ENCODE measurements around the gene CDH23. TPM values are rescaled to one million over a fixed set of nuclear protein-coding genes. Genes with fewer than 3 reads are reported as not detected.

Gene CDH23
- total RNA-seq, 1 donor from 2014 or later = 4.5 TPM

DNA sequence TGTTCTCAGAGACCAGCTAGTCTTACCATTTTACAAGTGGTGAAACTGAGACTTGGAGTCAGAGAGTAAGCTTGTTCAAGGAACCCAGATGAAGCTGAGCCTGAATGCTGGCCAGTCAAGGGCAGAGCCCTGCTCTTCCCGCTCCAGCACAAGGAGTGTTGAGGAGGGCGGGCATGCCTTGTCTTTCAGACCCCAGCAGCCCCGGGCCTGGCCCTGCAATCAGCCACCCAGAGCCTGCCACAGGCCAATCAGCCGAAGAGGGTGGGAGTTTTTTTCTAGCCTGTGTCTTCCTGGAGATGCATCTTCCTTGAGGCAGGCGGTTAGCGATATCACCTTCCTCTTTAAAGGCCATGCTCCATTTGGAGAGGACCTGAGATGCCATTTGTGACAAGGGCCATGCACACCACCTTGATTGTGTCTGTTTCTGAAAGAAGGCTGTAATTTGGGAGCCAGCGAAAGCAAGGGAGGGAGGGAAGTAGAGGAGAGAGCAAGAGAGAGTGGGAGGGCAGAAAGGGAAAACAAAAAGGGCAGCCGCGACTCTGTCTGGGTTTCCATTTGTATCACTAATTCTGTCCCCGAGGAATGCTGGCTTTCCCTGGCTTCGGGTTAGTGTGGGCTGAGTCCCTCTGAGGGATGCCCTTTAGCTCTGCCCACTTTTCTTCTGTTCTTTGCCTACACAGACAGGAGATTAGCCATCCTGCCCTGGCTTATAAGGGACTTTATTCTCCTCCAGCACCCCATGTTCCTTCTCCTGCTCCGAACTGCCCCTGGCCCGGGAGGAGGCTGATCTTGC is 8.0 kb downstream of the CDH23 start:
- DNase-seq = no peak
- Histone ChIP-seq H3K4me1 (no peaks in the 10 kb centered on the region), H3K9me3 (replicated peaks) (no peaks in the 10 kb centered on the region), H3K4me3 (no peak overlapping the region), H3K27me3 (ENCODE audit: low read depth) (peaks cover 20% of the 10 kb centered on the region), H3K36me3 (no peaks in the 10 kb centered on the region), H3K27ac (replicated peaks) (no peak overlapping the region)
- intact Hi-C loops (cut with micrococcal nuclease) = no loop called here
- TF ChIP-seq, protein P1, sequence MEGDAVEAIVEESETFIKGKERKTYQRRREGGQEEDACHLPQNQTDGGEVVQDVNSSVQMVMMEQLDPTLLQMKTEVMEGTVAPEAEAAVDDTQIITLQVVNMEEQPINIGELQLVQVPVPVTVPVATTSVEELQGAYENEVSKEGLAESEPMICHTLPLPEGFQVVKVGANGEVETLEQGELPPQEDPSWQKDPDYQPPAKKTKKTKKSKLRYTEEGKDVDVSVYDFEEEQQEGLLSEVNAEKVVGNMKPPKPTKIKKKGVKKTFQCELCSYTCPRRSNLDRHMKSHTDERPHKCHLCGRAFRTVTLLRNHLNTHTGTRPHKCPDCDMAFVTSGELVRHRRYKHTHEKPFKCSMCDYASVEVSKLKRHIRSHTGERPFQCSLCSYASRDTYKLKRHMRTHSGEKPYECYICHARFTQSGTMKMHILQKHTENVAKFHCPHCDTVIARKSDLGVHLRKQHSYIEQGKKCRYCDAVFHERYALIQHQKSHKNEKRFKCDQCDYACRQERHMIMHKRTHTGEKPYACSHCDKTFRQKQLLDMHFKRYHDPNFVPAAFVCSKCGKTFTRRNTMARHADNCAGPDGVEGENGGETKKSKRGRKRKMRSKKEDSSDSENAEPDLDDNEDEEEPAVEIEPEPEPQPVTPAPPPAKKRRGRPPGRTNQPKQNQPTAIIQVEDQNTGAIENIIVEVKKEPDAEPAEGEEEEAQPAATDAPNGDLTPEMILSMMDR (IDR thresholded peaks at IDR 0.05; ENCODE audit: borderline replicate concordance) = no peak

DNA sequence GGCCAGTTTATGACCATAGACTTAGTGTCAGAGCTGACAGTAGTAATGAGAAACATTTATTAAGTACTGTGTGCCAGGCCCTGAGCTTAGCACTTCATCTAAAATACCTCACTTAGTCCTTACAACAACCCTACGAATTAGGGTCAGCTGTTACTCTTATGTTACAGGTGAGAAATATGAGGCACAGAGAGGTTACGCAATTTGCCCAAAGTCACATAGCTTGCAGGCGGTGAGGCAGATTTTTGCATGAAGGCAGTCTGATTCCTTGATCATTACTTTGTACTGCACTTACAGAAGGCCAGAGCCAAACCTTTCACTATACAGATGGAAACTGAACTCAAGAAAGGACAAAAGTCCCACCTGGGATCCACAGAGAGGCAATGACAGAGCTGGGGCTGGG is 10.2 kb downstream of the CDH23 start:
- no peak for DNase-seq
- no peaks in the 10 kb centered on the region for H3K4me1 ChIP-seq
- peaks cover 17% of the 10 kb centered on the region for H3K9me3 ChIP-seq (replicated peaks)
- intact Hi-C loops (cut with micrococcal nuclease) = no loop called here
- no peak overlapping the region for H3K27ac ChIP-seq (replicated peaks)
- H3K36me3 ChIP-seq = peaks cover 8% of the 10 kb centered on the region
- H3K4me3 ChIP-seq = no peak overlapping the region
- no peaks in the 10 kb centered on the region for H3K27me3 ChIP-seq (ENCODE audit: low read depth)
- TF ChIP-seq, protein P1 (IDR thresholded peaks at IDR 0.05; ENCODE audit: borderline replicate concordance) = no peak

DNA sequence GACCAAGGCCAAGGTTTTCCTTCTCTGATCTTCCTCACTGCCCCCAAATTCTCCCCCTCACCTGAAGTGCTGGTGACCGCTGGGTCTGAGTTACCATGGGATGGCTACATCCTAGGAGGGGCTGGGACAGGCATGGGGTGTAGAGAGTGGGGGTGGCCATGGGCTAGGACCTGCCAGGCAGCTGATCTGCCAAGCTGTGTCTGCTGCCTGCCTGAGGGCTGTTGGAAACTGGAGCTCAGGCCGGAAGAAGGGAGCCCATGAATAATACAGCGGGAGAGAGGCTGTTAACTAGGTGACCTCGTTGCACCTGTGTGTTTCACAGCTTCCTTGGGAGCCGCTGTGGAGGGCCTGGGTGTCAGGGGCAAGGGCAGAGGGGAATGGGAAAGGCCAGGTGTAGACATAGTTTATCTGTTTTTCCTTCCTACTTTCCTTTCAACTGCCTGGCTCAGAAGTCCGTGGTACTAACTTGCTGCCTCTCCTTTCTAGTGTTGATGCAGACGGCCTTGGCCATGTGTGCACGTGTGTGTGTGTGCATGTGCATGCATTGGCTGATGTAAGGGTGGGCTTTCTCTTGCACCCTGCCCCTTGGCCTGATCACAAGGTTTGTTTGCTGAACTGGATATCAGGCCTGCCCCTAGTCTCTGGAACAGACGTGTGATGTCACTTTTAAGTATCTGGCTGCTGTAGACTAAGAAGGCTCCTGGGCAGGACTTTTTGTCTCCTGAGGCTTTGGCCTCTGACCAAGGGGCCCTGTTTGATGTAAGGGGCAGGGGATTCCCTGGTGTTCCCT is 11.9 kb downstream of the CDH23 start:
- intact Hi-C loops (cut with micrococcal nuclease) = no loop called here
- H3K27ac ChIP-seq (replicated peaks) = no peak overlapping the region
- no peak for DNase-seq
- TF ChIP-seq, protein P1 (IDR thresholded peaks at IDR 0.05; ENCODE audit: borderline replicate concordance) = no peak
- H3K27me3 ChIP-seq (ENCODE audit: low read depth) = no peaks in the 10 kb centered on the region
- peaks cover 8% of the 10 kb centered on the region for H3K36me3 ChIP-seq
- H3K4me3 ChIP-seq = no peak overlapping the region
- peaks cover 33% of the 10 kb centered on the region for H3K9me3 ChIP-seq (replicated peaks)
- H3K4me1 ChIP-seq = no peaks in the 10 kb centered on the region

DNA sequence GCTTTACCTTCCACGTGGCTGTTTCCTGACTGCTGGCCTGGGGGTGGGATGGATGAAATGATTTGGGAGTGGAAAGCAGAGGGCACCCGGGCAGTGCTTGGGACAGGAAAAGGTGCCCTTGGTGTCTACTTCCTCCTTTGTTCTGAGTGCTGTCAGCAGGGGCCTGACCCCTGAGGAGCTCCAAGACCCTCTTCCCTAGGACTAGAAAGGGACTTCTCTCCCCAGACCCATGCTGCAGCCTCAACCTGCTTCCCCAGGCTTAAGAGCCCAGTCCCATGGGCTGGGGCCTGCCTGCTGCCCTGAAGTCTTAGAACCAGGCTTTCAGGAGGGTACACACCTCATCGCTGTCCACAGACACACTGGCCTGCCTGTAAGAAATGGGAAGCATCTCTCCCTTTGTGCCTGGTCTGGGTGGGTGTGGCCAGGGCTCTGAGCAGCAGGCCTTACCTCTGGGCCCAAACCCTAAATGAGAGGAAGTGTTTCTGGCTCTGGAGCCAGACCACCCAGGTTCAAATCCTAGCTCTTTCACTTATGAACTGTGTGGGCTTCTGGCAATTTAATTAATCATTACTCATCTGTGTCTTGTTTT is 12.9 kb downstream of the CDH23 start:
- DNase-seq = no peak
- no peaks in the 10 kb centered on the region for H3K4me1 ChIP-seq
- no peak overlapping the region for H3K4me3 ChIP-seq
- H3K27me3 ChIP-seq (ENCODE audit: low read depth) = no peaks in the 10 kb centered on the region
- intact Hi-C loops (cut with micrococcal nuclease) = no loop called here
- no peak overlapping the region for H3K27ac ChIP-seq (replicated peaks)
- H3K9me3 ChIP-seq (replicated peaks) = peaks cover 33% of the 10 kb centered on the region
- peaks cover 8% of the 10 kb centered on the region for H3K36me3 ChIP-seq
- TF ChIP-seq, protein P1 (IDR thresholded peaks at IDR 0.05; ENCODE audit: borderline replicate concordance) = no peak

DNA sequence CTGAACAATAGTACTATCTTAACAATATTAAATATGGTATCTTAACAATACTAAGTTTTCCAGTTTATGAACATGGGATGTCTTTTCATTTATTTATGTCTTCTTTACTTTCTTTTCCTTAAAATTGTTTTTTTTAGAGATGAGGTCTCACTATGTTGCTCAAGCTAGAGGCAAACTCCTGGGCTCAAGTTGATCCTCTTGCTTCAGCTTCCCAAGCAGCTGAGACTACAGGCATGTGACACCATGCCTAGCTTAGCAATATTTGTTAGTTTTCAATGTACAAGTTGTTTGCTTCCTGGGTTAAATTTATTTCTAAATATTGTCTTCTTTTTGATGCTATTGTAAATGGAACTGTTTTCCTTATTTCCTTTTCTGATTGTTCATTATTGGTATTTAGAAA is 16.9 kb downstream of the CDH23 start:
- Histone ChIP-seq H3K9me3 (replicated peaks) (peaks cover 40% of the 10 kb centered on the region), H3K4me3 (no peak overlapping the region), H3K27ac (replicated peaks) (no peak overlapping the region), H3K36me3 (peaks cover 8% of the 10 kb centered on the region), H3K27me3 (ENCODE audit: low read depth) (no peaks in the 10 kb centered on the region), H3K4me1 (no peaks in the 10 kb centered on the region)
- TF ChIP-seq, protein P1 (IDR thresholded peaks at IDR 0.05; ENCODE audit: borderline replicate concordance) = no peak
- intact Hi-C loops (cut with micrococcal nuclease) = no loop called here
- DNase-seq = no peak
